Tibial nerve (tissue), 3 donors: ENCODE results near the gene LGALS4.
"Not testable (repeated sequence)": the region's sequence is repeated elsewhere in the genome, so short reads cannot be mapped to it uniquely, and the experiment has no call there.

ENCODE experiments used
- CTCF ChIP-seq, 5 experiments: fragments of 200-600 bp in 3 of 5; fragments of 450-650 bp in 2 of 5; sonication (generic) in 3 of 5; IDR thresholded peaks; one replicate each; pipeline ENCODE4 v1.5.1; 2016 to 2019; ENCODE audit warnings: antibody characterized with exemption in 5 of 5, mild to moderate bottlenecking in 3 of 5, moderate library complexity in 2 of 5
- POLR2A ChIP-seq, 2 donors: fragments of 450-650 bp; IDR thresholded peaks; one replicate each; pipeline ENCODE4 v1.6.1; 2017; ENCODE audit warnings: antibody characterized with exemption in 2 of 2, mild to moderate bottlenecking in 2 of 2, moderate library complexity in 2 of 2

- not testable (repeated sequence) for TF ChIP-seq POLR2A, CTCF (IDR thresholded peaks at IDR 0.05)
Measured at GRCh38 chr19:38770949-38771275, 41.8 kb downstream of the LGALS4 start.
